ENCODE data around the gene PTPRT. TPM values are rescaled to one million over a fixed set of nuclear protein-coding genes. Genes with fewer than 3 reads are reported as not detected.

The PTPRT gene
- total and polyA plus RNA-seq, 4 donors = 0.14 to 2.8 (median 0.40) TPM

DNA sequence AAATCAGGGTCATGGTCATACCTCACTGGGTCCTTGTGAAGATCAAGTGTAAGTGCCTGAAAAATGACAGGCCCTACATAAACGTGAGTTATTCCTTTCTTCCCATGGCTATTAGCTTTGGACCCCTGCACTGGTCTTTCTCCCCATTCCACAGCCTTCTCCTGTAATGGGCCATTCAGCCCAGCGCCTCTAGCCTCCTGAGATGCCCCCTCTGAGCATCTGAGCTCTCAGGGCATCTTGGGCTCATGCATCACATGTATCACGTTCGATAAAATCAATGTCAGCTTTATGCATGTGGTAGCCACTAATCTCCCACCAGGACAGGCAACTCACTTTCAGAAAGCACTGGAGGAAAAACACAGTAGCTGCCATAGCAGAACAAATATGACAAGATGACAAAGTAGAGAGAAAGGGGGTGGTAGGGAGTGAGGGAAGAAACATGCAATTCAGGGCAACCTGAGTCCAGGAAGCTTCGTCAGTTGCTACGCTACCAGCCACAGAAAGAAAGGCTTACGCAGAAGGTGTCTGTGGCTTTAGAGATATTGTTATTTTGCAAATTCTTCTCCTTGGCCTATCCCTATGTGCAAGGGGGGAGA lies 498.8 kb downstream of the PTPRT start:
- DNase-seq (ENCODE audit: low spot score) = no peak
- H3K9ac ChIP-seq (ENCODE audit: low read depth in 1 of 2, low read length in 2 of 2) = no peak overlapping the region
- no peaks in the 10 kb centered on the region for H3K36me3 ChIP-seq (ENCODE audit: control insufficient read depth in 4 of 4, insufficient read depth in 3 of 4, low read depth in 1 of 4, low read length in 3 of 4)
- TF ChIP-seq RXRA (IDR thresholded peaks at IDR 0.05) (no peak), HNF4A (conservative IDR thresholded peaks at IDR 0.05) (no peak), FOXA1 (IDR thresholded peaks at IDR 0.05) (no peak), TAF1 (conservative IDR thresholded peaks at IDR 0.05) (no peak), NR2F2 (IDR thresholded peaks at IDR 0.05) (no peak), EGR1 (IDR thresholded peaks at IDR 0.05; ENCODE audit: low read depth in 2 of 2) (no peak), JUND (IDR thresholded peaks at IDR 0.05) (no peak), YY1 (IDR thresholded peaks at IDR 0.05) (no peak), FOXA2 (IDR thresholded peaks at IDR 0.05) (no peak)
- TF ChIP-seq, protein P1, sequence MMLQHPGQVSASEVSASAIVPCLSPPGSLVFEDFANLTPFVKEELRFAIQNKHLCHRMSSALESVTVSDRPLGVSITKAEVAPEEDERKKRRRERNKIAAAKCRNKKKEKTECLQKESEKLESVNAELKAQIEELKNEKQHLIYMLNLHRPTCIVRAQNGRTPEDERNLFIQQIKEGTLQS (IDR thresholded peaks at IDR 0.05) = no peak
- TF ChIP-seq, protein P2, sequence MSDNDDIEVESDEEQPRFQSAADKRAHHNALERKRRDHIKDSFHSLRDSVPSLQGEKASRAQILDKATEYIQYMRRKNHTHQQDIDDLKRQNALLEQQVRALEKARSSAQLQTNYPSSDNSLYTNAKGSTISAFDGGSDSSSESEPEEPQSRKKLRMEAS (IDR thresholded peaks at IDR 0.05) = no peak
- WGBS = 87% methylated on average over 7 of the region's 7 CpGs
- H3K27me3 ChIP-seq (ENCODE audit: control insufficient read depth in 4 of 4, insufficient read depth in 4 of 4, low read length in 3 of 4) = no peaks in the 10 kb centered on the region
- no peak overlapping the region for H3K27ac ChIP-seq (ENCODE audit: low read depth in 1 of 2, low read length in 2 of 2)
- no peaks in the 10 kb centered on the region for H3K4me1 ChIP-seq (ENCODE audit: control insufficient read depth in 4 of 4, insufficient read depth in 4 of 4, low read length in 3 of 4)
- H3K4me3 ChIP-seq (ENCODE audit: low read depth in 1 of 3, low read length in 3 of 3) = no peak overlapping the region
- H3K9me3 ChIP-seq (ENCODE audit: control insufficient read depth in 4 of 4, low read length in 3 of 4) = peaks cover 0 to 8% (median 1%) of the 10 kb centered on the region in 4 donors

DNA sequence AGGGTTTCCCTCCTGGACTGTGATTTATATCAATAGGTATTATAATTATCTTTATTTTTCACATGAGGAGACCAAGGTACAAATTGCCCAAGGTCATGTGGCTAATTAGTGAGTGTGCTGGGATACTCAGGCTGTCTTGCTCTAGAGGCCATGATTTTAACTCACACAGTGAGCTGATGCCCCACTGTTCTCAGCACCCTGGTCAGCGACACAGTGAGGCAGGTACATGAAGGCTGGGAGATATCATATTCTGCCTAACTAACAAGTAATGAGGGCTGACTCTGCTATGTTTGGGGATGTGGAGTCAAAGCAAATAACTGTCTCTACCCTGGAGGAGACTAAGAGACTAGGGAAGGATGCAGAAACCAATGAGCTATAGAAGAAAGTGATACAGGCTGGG lies 501.1 kb downstream of the PTPRT start:
- H3K27ac ChIP-seq (ENCODE audit: low read depth in 1 of 2, low read length in 2 of 2) = no peak overlapping the region
- H3K4me1 ChIP-seq (ENCODE audit: control insufficient read depth in 4 of 4, insufficient read depth in 4 of 4, low read length in 3 of 4) = no peaks in the 10 kb centered on the region
- H3K9me3 ChIP-seq (ENCODE audit: control insufficient read depth in 4 of 4, low read length in 3 of 4) = peaks cover 0 to 8% (median 1%) of the 10 kb centered on the region in 4 donors
- H3K4me3 ChIP-seq (ENCODE audit: low read depth in 1 of 3, low read length in 3 of 3) = no peak overlapping the region
- no peak for DNase-seq (ENCODE audit: low spot score)
- H3K27me3 ChIP-seq (ENCODE audit: control insufficient read depth in 4 of 4, insufficient read depth in 4 of 4, low read length in 3 of 4) = no peaks in the 10 kb centered on the region
- H3K36me3 ChIP-seq (ENCODE audit: control insufficient read depth in 4 of 4, insufficient read depth in 3 of 4, low read depth in 1 of 4, low read length in 3 of 4) = no peaks in the 10 kb centered on the region
- no peak for TF ChIP-seq RXRA (IDR thresholded peaks at IDR 0.05)
- TF ChIP-seq, protein P3, sequence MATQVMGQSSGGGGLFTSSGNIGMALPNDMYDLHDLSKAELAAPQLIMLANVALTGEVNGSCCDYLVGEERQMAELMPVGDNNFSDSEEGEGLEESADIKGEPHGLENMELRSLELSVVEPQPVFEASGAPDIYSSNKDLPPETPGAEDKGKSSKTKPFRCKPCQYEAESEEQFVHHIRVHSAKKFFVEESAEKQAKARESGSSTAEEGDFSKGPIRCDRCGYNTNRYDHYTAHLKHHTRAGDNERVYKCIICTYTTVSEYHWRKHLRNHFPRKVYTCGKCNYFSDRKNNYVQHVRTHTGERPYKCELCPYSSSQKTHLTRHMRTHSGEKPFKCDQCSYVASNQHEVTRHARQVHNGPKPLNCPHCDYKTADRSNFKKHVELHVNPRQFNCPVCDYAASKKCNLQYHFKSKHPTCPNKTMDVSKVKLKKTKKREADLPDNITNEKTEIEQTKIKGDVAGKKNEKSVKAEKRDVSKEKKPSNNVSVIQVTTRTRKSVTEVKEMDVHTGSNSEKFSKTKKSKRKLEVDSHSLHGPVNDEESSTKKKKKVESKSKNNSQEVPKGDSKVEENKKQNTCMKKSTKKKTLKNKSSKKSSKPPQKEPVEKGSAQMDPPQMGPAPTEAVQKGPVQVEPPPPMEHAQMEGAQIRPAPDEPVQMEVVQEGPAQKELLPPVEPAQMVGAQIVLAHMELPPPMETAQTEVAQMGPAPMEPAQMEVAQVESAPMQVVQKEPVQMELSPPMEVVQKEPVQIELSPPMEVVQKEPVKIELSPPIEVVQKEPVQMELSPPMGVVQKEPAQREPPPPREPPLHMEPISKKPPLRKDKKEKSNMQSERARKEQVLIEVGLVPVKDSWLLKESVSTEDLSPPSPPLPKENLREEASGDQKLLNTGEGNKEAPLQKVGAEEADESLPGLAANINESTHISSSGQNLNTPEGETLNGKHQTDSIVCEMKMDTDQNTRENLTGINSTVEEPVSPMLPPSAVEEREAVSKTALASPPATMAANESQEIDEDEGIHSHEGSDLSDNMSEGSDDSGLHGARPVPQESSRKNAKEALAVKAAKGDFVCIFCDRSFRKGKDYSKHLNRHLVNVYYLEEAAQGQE (IDR thresholded peaks at IDR 0.05) = peak; percentile 95
- TF ChIP-seq, protein P4, sequence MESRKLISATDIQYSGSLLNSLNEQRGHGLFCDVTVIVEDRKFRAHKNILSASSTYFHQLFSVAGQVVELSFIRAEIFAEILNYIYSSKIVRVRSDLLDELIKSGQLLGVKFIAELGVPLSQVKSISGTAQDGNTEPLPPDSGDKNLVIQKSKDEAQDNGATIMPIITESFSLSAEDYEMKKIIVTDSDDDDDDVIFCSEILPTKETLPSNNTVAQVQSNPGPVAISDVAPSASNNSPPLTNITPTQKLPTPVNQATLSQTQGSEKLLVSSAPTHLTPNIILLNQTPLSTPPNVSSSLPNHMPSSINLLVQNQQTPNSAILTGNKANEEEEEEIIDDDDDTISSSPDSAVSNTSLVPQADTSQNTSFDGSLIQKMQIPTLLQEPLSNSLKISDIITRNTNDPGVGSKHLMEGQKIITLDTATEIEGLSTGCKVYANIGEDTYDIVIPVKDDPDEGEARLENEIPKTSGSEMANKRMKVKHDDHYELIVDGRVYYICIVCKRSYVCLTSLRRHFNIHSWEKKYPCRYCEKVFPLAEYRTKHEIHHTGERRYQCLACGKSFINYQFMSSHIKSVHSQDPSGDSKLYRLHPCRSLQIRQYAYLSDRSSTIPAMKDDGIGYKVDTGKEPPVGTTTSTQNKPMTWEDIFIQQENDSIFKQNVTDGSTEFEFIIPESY (IDR thresholded peaks at IDR 0.05) = no peak
- H3K9ac ChIP-seq (ENCODE audit: low read depth in 1 of 2, low read length in 2 of 2) = no peak overlapping the region
- WGBS = 54% methylated on average over 1 of the region's 1 CpG

Measured in liver (tissue), 9 donors.